Activated CD4-positive, alpha-beta memory T cell treated with anti-CD3 and anti-CD28 coated beads for 36 hours (primary cell): ENCODE results near the gene SLC25A23. TPM values are rescaled to one million over a fixed set of nuclear protein-coding genes. Genes with fewer than 3 reads are reported as not detected.
A peak's percentile ranks its signal among the peaks of the same experiment; 100 is the strongest.

Experiments
- CTCF ChIA-PET: fragments of 350-600 bp; sonication (Branson Sonifier 250); formaldehyde crosslinking; loops from one replicate; lab custom pipeline; 2021; ENCODE audit warnings: antibody characterized with exemption, inconsistent platforms; lab: Charles Lee
- POLR2A ChIA-PET: fragments of 350-600 bp; sonication (Branson Sonifier 250); formaldehyde crosslinking; loops from one replicate; lab custom pipeline; 2021; ENCODE audit warnings: antibody characterized with exemption; lab: Charles Lee
- DNase-seq: peaks from one replicate; pipeline ENCODE4 v3.0.0-alpha.2; 2020
- H3K27ac Mint-ChIP-seq: one replicate; pipeline ENCODE4 v1.8.0; 2021; ENCODE audit warnings: mixed read lengths
- H3K27me3 Mint-ChIP-seq: one replicate; pipeline ENCODE4 v1.8.0; 2021; ENCODE audit warnings: mixed read lengths
- H3K36me3 Mint-ChIP-seq: one replicate; pipeline ENCODE4 v1.8.0; 2021; ENCODE audit warnings: mixed read lengths
- H3K4me1 Mint-ChIP-seq: one replicate; pipeline ENCODE4 v1.8.0; 2021; ENCODE audit warnings: low read depth, mixed read lengths
- H3K4me3 Mint-ChIP-seq: one replicate; pipeline ENCODE4 v1.8.0; 2021; ENCODE audit warnings: mild to moderate bottlenecking, mixed read lengths
- H3K9me3 Mint-ChIP-seq: one replicate; pipeline ENCODE4 v1.8.0; 2021; ENCODE audit warnings: mixed read lengths
- intact Hi-C: fragments of 100-400 bp; cut with micrococcal nuclease; formaldehyde crosslinking; loops from one replicate; pipeline ENCODE4 v1.15.1; 2023
- total RNA-seq, 2 experiments: library from RNA; stranded (reverse); gene quantifications; one replicate each; pipeline ENCODE4 v1.2.3, GENCODE V29; 2021

The SLC25A23 gene
- total RNA-seq, 2 experiments from 2014 or later, result 28.6 to 29.6 TPM

DNA sequence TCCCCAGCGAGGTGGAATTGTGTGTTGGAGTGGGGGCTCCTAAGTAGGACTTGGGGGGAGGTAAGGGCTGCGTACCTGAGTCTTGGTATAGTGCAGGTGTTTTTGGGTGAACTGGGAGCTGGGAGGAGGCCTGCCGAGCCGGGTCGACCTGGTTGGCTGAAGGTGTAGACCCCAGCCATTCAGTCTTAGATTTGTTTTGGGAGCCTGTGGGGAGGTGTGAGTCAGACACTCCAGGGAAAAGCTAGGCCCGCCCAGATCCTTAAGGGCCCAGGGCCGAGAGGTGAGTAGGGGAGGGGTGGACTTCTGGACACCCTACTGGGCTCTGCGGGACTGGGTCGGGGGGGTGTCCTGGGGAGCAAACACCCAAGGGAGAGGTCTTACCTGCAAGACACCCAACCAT, 5.4 kb upstream of the SLC25A23 start:
- Mint-ChIP-seq H3K27ac (no peak overlapping the region), H3K36me3 (peaks cover 9% of the 10 kb centered on the region), H3K9me3 (no peaks in the 10 kb centered on the region), H3K4me1 (peaks cover 12% of the 10 kb centered on the region), H3K4me3 (no peak overlapping the region), H3K27me3 (no peaks in the 10 kb centered on the region)
- intact Hi-C loops, result no loop called here
- no peak for DNase-seq
- ChIA-PET CTCF (interaction anchor here (1.2 kb wide), 1 partner anchor 16 kb away, joined by 3 read pairs; the partner anchor contains the start of gene DENND1C), POLR2A (no interaction called here)

DNA sequence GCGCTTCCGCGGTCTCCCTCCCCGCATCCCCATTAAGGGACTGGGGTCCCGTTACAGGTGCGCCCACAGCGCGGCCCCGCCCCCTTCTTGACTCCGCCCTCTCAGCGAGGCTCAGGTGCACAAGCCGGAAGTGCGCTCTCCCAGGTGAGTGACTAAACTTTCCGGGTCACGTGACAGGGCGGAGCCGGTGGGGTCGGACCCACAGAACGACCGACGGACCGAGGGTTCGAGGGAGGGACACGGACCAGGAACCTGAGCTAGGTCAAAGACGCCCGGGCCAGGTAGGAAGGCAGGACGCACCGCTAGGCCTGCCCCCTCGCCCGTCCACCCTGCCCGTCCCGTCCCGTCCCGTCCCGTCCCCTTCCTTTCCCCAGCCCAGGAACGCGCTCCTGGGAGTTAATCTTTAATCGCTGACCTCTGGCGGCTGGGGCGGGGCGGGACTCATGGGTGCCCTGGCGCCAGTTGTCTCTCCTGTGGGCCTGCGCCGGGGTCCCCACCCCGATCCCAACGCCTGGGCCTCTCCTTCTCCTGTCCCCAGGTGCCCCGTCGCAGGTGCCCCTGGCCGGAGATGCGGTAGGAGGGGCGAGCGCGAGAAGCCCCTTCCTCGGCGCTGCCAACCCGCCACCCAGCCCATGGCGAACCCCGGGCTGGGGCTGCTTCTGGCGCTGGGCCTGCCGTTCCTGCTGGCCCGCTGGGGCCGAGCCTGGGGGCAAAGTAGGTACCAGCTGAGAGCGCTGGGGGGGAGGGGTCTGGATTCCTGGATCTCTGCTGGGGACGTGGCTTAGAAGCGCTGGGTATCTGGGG, 4.7 kb upstream of the SLC25A23 start, which contains the start of gene CRB3:
Gene CRB3 (plus strand): TSS at position 202 of the 804 bp plus-strand sequence. CDS start 431 bp downstream, at position 633.
- H3K4me1 Mint-ChIP-seq, result peaks cover 15% of the 10 kb centered on the region
- intact Hi-C loops, result loop anchor here (5.0 kb wide), 1 partner anchor 53 kb away; no protein-coding TSS in a partner anchor
- POLR2A ChIA-PET, result interaction anchor here (0.7 kb wide), 1 partner anchor 78 kb away, joined by 3 read pairs; no protein-coding TSS in a partner anchor
- CTCF ChIA-PET, result interaction anchor here (1.2 kb wide), 1 partner anchor 17 kb away, joined by 3 read pairs; the partner anchor contains the start of gene DENND1C
- peaks cover 7% of the 10 kb centered on the region for H3K36me3 Mint-ChIP-seq
- peak; percentile 58 for DNase-seq
- peak within 1 kb of the TSS; percentile 32 for H3K4me3 Mint-ChIP-seq
- no peaks in the 10 kb centered on the region for H3K9me3 Mint-ChIP-seq
- no peak within 1 kb of the TSS for H3K27ac Mint-ChIP-seq
- H3K27me3 Mint-ChIP-seq, result no peaks in the 10 kb centered on the region

GRCh38 chr19:6460099-6460884, 700 bp upstream of the SLC25A23 start:
- Mint-ChIP-seq H3K4me3 (peak overlapping the region; percentile 91), H3K36me3 (peaks cover 11% of the 10 kb centered on the region), H3K27ac (peak overlapping the region; percentile 88), H3K9me3 (peaks cover 8% of the 10 kb centered on the region), H3K4me1 (peaks cover 21% of the 10 kb centered on the region), H3K27me3 (no peaks in the 10 kb centered on the region)
- POLR2A ChIA-PET, result interaction anchor here (1.1 kb wide), 1 partner anchor 21 kb away, joined by 3 read pairs; the partner anchor contains the start of gene DENND1C
- intact Hi-C loops, result loop anchor here (1.0 to 5.0 kb wide), 6 partner anchors 21 to 261 kb away; partner anchors contain the start of genes DENND1C and GTF2F1
- CTCF ChIA-PET, result interaction anchor here (0.6 kb wide), 1 partner anchor 61 kb away, joined by 4 read pairs; no protein-coding TSS in a partner anchor
- peak; percentile 98 for DNase-seq

GRCh38 chr19:6458695-6459261, 814 bp downstream of the SLC25A23 start:
- Mint-ChIP-seq H3K4me1 (peaks cover 13% of the 10 kb centered on the region), H3K36me3 (peaks cover 26% of the 10 kb centered on the region), H3K9me3 (peaks cover 23% of the 10 kb centered on the region), H3K27ac (no peak overlapping the region), H3K27me3 (no peaks in the 10 kb centered on the region), H3K4me3 (peak overlapping the region; percentile 82)
- POLR2A ChIA-PET, result interaction anchor here (1.1 kb wide), 1 partner anchor 22 kb away, joined by 3 read pairs; the partner anchor contains the start of gene DENND1C
- CTCF ChIA-PET, result no interaction called here
- no peak for DNase-seq
- intact Hi-C loops, result no loop called here

GRCh38 chr19:6457958-6458694, 1.5 kb downstream of the SLC25A23 start:
- ChIA-PET POLR2A (no interaction called here), CTCF (no interaction called here)
- Mint-ChIP-seq H3K9me3 (peaks cover 27% of the 10 kb centered on the region), H3K4me3 (peak overlapping the region; percentile 82), H3K36me3 (peaks cover 31% of the 10 kb centered on the region), H3K4me1 (peaks cover 12% of the 10 kb centered on the region), H3K27ac (no peak overlapping the region), H3K27me3 (no peaks in the 10 kb centered on the region)
- no peak for DNase-seq
- intact Hi-C loops, result no loop called here

GRCh38 chr19:6455924-6456323, 3.7 kb downstream of the SLC25A23 start:
- H3K4me3 Mint-ChIP-seq, result no peak overlapping the region
- CTCF ChIA-PET, result no interaction called here
- H3K9me3 Mint-ChIP-seq, result peaks cover 27% of the 10 kb centered on the region
- H3K36me3 Mint-ChIP-seq, result peaks cover 36% of the 10 kb centered on the region
- intact Hi-C loops, result no loop called here
- POLR2A ChIA-PET, result no interaction called here
- peaks cover 12% of the 10 kb centered on the region for H3K4me1 Mint-ChIP-seq
- no peaks in the 10 kb centered on the region for H3K27me3 Mint-ChIP-seq
- DNase-seq, result no peak
- no peak overlapping the region for H3K27ac Mint-ChIP-seq

DNA sequence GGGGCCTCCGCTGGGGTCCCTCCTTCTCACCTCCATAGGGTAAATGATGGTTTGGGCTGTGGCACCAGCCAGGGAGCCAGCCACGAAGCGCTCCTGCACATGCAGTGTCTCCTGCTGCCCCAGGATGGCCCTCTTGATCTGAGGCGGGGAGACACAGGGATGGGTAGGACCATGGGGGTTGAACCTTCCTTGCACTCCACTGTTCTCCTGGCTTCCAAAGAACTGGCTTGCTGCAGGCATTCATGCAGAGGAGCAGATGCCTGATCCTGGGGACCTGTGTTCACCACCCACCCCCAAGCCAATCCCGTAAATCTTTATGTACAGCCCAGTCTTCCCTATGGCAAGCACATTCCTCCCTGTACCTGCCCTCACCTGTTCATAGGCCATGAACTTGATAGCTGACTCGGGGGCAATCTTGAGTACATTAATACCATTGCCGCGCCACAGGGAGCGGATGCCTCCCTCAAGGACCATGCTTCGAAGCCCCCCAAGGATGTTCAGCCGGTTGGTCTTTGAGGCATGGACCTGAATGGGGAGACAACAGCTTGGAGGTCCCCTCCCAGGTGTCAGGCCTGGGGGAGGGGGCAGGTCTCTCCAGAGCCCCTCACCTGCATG, 5.5 kb downstream of the SLC25A23 start:
- POLR2A ChIA-PET, result no interaction called here
- CTCF ChIA-PET, result interaction anchor here (0.6 kb wide), 1 partner anchor 15 kb away, joined by 3 read pairs; no protein-coding TSS in a partner anchor
- H3K9me3 Mint-ChIP-seq, result peaks cover 27% of the 10 kb centered on the region
- H3K27me3 Mint-ChIP-seq, result no peaks in the 10 kb centered on the region
- peaks cover 39% of the 10 kb centered on the region for H3K36me3 Mint-ChIP-seq
- H3K4me1 Mint-ChIP-seq, result peaks cover 6% of the 10 kb centered on the region
- no peak overlapping the region for H3K27ac Mint-ChIP-seq
- intact Hi-C loops, result no loop called here
- H3K4me3 Mint-ChIP-seq, result no peak overlapping the region
- DNase-seq, result no peak

DNA sequence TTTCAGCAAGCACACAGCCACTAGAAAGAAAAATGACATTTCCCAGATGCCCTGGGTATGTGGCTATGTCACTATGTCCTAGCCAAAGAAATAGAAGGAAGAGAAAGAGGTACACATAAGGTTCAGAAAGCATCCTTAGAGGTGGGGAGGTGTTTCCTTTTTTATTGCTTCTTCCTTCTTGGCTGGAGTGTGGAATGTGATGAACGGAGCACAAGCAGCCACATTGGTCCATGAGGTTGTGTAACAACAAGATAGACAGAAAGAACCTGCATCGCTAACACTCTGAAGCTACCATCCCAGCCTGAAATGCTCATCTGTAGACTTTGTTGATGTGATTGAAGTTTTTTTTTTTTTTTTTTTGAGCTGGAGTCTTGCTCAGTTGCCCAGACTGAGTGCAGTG, 6.7 kb downstream of the SLC25A23 start:
- peaks cover 39% of the 10 kb centered on the region for H3K36me3 Mint-ChIP-seq
- H3K27ac Mint-ChIP-seq, result no peak overlapping the region
- no peaks in the 10 kb centered on the region for H3K4me1 Mint-ChIP-seq
- no peak for DNase-seq
- ChIA-PET CTCF (no interaction called here), POLR2A (no interaction called here)
- intact Hi-C loops, result no loop called here
- H3K9me3 Mint-ChIP-seq, result peaks cover 27% of the 10 kb centered on the region
- H3K4me3 Mint-ChIP-seq, result no peak overlapping the region
- no peaks in the 10 kb centered on the region for H3K27me3 Mint-ChIP-seq

DNA sequence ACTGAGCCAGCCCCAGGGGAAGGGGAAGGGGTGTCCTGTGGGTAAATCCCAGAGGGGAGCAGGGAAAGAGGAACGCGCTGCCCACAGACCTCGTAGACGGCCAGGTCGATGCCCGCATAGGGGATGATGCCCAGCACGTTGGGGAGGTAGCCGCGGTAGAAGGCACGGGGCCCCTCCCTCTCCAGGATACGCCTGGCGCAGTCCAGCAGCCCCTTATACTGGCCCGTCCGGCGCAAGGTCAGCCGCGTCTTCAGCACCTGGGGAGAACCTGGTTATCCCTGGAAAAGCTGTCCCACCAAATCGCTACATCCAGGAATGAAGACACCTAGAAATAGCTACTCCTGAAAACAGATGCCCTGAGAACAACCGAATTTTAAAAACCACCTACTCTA, 7.4 kb downstream of the SLC25A23 start:
- intact Hi-C loops, result no loop called here
- no peaks in the 10 kb centered on the region for H3K4me1 Mint-ChIP-seq
- POLR2A ChIA-PET, result no interaction called here
- H3K27ac Mint-ChIP-seq, result no peak overlapping the region
- H3K36me3 Mint-ChIP-seq, result peaks cover 39% of the 10 kb centered on the region
- H3K27me3 Mint-ChIP-seq, result no peaks in the 10 kb centered on the region
- DNase-seq, result no peak
- H3K4me3 Mint-ChIP-seq, result no peak overlapping the region
- H3K9me3 Mint-ChIP-seq, result peaks cover 27% of the 10 kb centered on the region
- CTCF ChIA-PET, result no interaction called here

- DNase-seq, result no peak
- Mint-ChIP-seq H3K27me3 (no peaks in the 10 kb centered on the region), H3K4me3 (no peak overlapping the region), H3K27ac (no peak overlapping the region), H3K9me3 (peaks cover 27% of the 10 kb centered on the region), H3K4me1 (no peaks in the 10 kb centered on the region), H3K36me3 (peaks cover 40% of the 10 kb centered on the region)
- ChIA-PET POLR2A (no interaction called here), CTCF (no interaction called here)
- intact Hi-C loops, result no loop called here
Observed at GRCh38 chr19:6451583-6452222, 7.9 kb downstream of the SLC25A23 start.
